ENCODE data around the gene TBCD.

Gene TBCD

GRCh38 chr17:82832881-82833475, 81.1 kb downstream of the TBCD start:
- no peak for DNase-seq (ENCODE audit: low spot score)

- no peak for DNase-seq (ENCODE audit: low spot score)
These were observed 83.3 kb downstream of the TBCD start for GRCh38 chr17:82835122-82835521.

- no peak for DNase-seq (ENCODE audit: low spot score)
These were observed 84.1 kb downstream of the TBCD start for GRCh38 chr17:82835766-82836512.

DNA sequence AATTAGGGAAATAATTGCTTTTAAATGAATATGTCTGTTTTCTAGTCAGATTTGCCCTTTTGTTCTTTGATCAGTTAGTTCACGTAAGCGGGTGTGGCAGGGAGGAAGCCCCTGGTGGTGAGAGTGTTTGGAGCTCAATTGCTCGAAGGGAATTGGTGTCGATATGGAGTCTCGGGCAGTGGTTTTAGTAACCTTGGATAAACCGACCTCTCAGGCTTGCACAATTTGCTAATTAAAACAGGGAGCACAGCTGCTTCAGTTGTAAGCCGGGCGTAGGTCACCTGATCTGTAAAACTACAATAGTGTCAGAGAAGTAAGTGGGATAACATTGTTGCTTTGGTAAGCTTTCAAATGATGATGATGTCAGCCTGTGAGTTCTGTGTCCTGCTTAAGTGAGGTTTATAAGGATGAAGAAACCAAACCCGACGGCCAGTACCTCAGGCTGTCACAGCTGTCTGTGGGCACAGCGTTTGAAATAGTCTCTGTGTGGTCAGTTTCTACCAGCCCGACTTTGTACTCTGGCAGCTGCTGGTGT, 85.0 kb downstream of the TBCD start:
- no peak for DNase-seq (ENCODE audit: low spot score)

GRCh38 chr17:82837586-82838320, 85.9 kb downstream of the TBCD start:
- no peak for DNase-seq (ENCODE audit: low spot score)

DNA sequence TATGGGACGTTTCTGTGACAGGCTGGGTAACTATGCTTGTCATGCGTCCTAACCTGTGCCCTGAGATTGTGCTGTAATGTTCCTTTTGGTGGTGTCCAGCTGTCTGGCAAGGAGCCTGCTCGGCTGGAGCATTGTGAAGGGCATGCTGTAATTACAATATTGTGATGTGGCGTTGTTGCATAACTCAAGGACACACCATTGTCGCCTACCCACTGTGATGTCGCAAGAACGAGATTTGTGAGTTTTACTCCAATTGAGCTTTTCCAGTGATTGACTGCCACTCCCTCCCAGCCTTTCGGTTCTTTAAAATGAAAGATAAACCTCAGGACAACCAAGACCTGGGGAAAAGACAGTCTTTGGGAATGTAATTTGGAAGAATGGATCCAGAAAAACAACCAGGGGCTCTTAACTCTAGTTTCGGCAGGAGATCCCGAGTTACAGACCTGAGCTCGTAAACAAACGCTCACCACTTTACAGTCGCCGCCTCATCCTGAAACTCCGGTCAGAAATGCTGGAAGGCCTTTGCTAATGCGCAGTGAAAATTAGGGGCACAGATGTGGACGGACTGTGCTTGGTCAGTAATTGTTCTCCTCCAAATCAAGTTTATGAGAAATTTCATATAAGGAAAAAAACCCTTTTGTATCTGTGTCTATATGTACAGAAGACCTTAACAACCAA, 86.7 kb downstream of the TBCD start:
- DNase-seq (ENCODE audit: low spot score): no peak

- no peak for DNase-seq (ENCODE audit: low spot score)
These were observed 87.9 kb downstream of the TBCD start, which contains the start of gene ZNF750 for GRCh38 chr17:82839617-82840292. Gene ZNF750 (minus strand): TSS chr17:82840022. CDS start chr17:82832454, 7,568 bp downstream.

GRCh38 chr17:82840431-82840831, 88.6 kb downstream of the TBCD start:
- no peak for DNase-seq (ENCODE audit: low spot score)

- no peak for DNase-seq (ENCODE audit: low spot score)
These were observed 90.2 kb downstream of the TBCD start for GRCh38 chr17:82841921-82842596.

DNA sequence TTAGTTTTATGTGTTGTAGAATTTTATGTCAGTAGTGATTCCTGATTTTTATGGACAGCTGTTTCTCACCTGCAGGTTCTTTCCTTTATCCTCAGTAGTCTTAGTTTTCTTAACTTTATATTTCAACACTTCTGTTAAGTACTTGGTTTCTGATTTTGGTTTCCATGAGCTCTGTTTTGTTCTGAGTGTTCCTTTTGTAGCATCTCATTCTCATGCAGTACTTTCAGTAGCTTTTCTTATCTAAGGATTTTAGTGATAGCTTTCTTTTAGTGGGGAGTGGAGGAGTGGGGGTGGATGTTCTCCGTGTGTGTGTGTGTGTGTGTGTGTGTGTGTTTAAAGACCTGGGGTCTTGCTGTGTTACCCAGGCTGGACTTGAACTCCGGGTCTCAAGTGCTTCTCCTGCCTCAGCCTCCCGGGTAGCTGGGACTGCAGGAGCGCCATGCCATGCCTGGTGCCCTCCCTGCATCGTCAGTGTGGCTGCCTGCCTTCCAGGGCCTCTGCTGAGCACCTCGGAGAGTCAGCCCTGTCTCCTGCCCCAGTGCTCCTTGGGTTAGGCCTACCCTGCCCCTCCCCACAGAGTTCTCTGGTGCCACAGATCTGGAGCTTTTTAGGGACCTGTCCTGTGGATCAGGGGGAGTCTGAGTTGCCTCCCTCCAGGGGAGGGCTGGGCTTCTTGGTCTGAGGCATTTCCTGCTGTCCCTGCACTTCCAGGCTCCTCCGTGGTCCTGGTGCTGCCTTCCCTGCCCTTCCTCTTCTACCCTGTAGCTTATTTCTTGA, 92.2 kb downstream of the TBCD start:
- DNase-seq (ENCODE audit: low spot score): no peak

GRCh38 chr17:82844796-82845162, 92.9 kb downstream of the TBCD start:
- DNase-seq (ENCODE audit: low spot score): no peak

- no peak for DNase-seq (ENCODE audit: low spot score)
These were observed 93.4 kb downstream of the TBCD start for GRCh38 chr17:82845163-82845807.

- no peak for DNase-seq (ENCODE audit: low spot score)
These were observed 94.3 kb downstream of the TBCD start for GRCh38 chr17:82846061-82846691.

GRCh38 chr17:82848022-82848592, 96.2 kb downstream of the TBCD start:
- DNase-seq (ENCODE audit: low spot score): no peak

GRCh38 chr17:82849076-82849945, 97.4 kb downstream of the TBCD start:
- no peak for DNase-seq (ENCODE audit: low spot score)

DNA sequence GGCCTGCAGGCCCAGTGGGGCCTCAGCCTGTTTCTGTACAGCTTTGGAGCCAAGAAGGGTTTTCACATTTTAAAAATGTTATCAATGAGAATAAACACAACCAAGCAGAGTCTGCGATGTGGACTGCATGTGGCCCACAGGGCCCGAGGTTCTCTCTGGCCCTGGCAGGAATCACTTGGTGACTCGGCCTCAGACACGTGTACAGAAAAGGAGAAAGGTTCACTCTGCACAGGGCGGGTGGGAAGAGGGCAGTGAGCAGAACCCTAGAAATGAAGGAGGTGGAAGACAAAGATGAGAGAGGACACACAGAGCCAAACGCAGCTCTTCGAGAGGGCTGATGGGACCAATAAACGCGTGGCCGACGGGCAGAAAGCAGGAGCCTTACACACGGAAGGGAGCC, 99.5 kb downstream of the TBCD start:
- DNase-seq (ENCODE audit: low spot score): no peak

DNA sequence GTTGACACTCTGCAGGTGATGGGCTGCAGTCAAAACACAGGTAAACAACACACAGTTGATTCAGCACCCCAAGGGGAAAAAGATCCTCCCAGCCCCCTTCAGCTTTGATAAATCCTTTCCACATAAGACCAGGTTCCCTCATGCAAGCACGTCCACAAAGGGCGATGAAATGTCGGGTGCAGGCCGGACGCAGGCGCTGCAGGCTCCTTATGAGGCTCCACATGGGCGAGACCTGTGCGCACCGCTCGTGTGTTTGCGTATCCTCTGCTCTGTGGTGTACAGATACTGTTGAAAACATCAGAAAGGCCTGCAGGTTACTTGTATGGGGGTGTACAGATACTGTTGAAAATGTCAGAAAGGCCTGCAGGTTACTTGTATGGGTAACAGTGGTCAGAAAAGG, 102.4 kb downstream of the TBCD start:
- DNase-seq (ENCODE audit: low spot score): no peak

- DNase-seq (ENCODE audit: low spot score): no peak
These were observed 104.5 kb downstream of the TBCD start for GRCh38 chr17:82856361-82856760.

Measured in COLO829 (cell line).